IMR-90 (cell line): Measurements from ENCODE around the gene ANKRD9. TPM values are rescaled to one million over a fixed set of nuclear protein-coding genes. Genes with fewer than 3 reads are reported as not detected.

Experiments
- ATAC-seq: fragments of 200-7000 bp; cut with Tn5 transposase; 2 replicates; pipeline ENCODE4 v1.9.1; 2020; ENCODE audit warnings: low read depth, mild to moderate bottlenecking, moderate library complexity
- BruUV-seq: library from RNA; stranded (reverse); fragments of 400-500 nt; replicated peaks from 2 replicates; lab custom pipeline; 2021; lab: Mats Ljungman, UMichigan
- CTCF ChIA-PET: fragments of 300-600 bp; formaldehyde crosslinking; extraction: SDS; loops from one replicate; lab custom pipeline; 2021; ENCODE audit warnings: antibody characterized with exemption; lab: Yijun Ruan, JAX
- POLR2A ChIA-PET: fragments of 300-600 bp; sonication (Branson Sonifier 250); formaldehyde crosslinking; loops from one replicate; lab custom pipeline; 2022; ENCODE audit warnings: antibody characterized with exemption; ENCODE audit not compliant: unreplicated experiment; lab: Charles Lee
- DNase-seq: peaks from one replicate; pipeline ENCODE4 v3.0.0; 2013
- H2AFZ ChIP-seq: replicated peaks from 2 replicates; pipeline ENCODE3; 2013; ENCODE audit warnings: low read length, mild to moderate bottlenecking; ENCODE audit not compliant: poor library complexity
- H2AK5ac ChIP-seq: 2 replicates; pipeline ENCODE4 v1.6.1; 2013; ENCODE audit warnings: low read depth, low read length, inconsistent platforms
- H2AK9ac ChIP-seq: replicated peaks from 2 replicates; pipeline ENCODE3; 2013; ENCODE audit warnings: mild to moderate bottlenecking, low read depth, low read length, moderate library complexity; ENCODE audit not compliant: poor library complexity
- H2BK120ac ChIP-seq: 2 replicates; pipeline ENCODE4 v1.6.1; 2013; ENCODE audit warnings: low read depth, low read length, inconsistent platforms
- H2BK15ac ChIP-seq: 3 replicates; pipeline ENCODE4 v1.6.1; 2013; ENCODE audit warnings: low read depth, low read length, inconsistent platforms
- H2BK20ac ChIP-seq: 2 replicates; pipeline ENCODE4 v1.6.1; 2013; ENCODE audit warnings: low read depth, mild to moderate bottlenecking, inconsistent platforms, low read length, moderate library complexity
- H2BK5ac ChIP-seq: 2 replicates; pipeline ENCODE4 v1.6.1; 2013; ENCODE audit warnings: mild to moderate bottlenecking, low read depth, low read length, inconsistent platforms; ENCODE audit not compliant: poor library complexity, severe bottlenecking
- H3K14ac ChIP-seq: replicated peaks from 2 replicates; pipeline ENCODE4 v1.6.1; 2013; ENCODE audit warnings: low read depth, low read length, inconsistent platforms
- H3K18ac ChIP-seq: 2 replicates; pipeline ENCODE4 v1.6.1; 2013; ENCODE audit warnings: low read depth, low read length, control low read depth
- H3K23ac ChIP-seq: 2 replicates; pipeline ENCODE4 v1.6.1; 2013; ENCODE audit warnings: low read depth, low read length, inconsistent platforms
- H3K27ac ChIP-seq: 2 replicates; pipeline ENCODE4 v1.5.1; 2013; ENCODE audit warnings: mild to moderate bottlenecking, control low read depth, low read length; ENCODE audit not compliant: insufficient read depth
- H3K27me3 ChIP-seq: 2 replicates; pipeline ENCODE4 v1.6.1; 2013; ENCODE audit warnings: low read length; ENCODE audit not compliant: control insufficient read depth, insufficient read depth
- H3K36me3 ChIP-seq: 2 replicates; pipeline ENCODE4 v1.6.1; 2013; ENCODE audit warnings: low read length, mixed read lengths; ENCODE audit not compliant: control insufficient read depth, insufficient read depth
- H3K4ac ChIP-seq: 2 replicates; pipeline ENCODE4 v1.6.1; 2013; ENCODE audit warnings: low read depth, low read length, inconsistent platforms
- H3K4me1 ChIP-seq: 2 replicates; pipeline ENCODE4 v1.6.1; 2013; ENCODE audit warnings: low read length, mixed read lengths; ENCODE audit not compliant: control insufficient read depth, insufficient read depth
- H3K4me2 ChIP-seq: 2 replicates; pipeline ENCODE4 v1.6.1; 2013; ENCODE audit warnings: low read depth, mild to moderate bottlenecking, control low read depth, low read length, moderate library complexity
- H3K4me3 ChIP-seq: 2 replicates; pipeline ENCODE4 v1.5.1; 2013; ENCODE audit warnings: low read depth, mild to moderate bottlenecking, control low read depth, low read length, moderate library complexity; ENCODE audit not compliant: insufficient read depth
- H3K56ac ChIP-seq: 2 replicates; pipeline ENCODE4 v1.6.1; 2013; ENCODE audit warnings: low read length, inconsistent platforms; ENCODE audit not compliant: insufficient read depth; ENCODE audit errors: extremely low read depth
- H3K79me1 ChIP-seq, 2 experiments: 2 replicates each; pipeline ENCODE4 v1.6.1; 2013; ENCODE audit warnings: low read length in 2 of 2, inconsistent platforms in 1 of 2, low read depth in 1 of 2
- H3K9ac ChIP-seq: 2 replicates; pipeline ENCODE4 v1.6.1; 2013; ENCODE audit warnings: low read depth, low read length, control low read depth
- H3K9me1 ChIP-seq: 2 replicates; pipeline ENCODE4 v1.6.1; 2013; ENCODE audit warnings: low read length, inconsistent platforms; ENCODE audit not compliant: insufficient read depth
- H3K9me3 ChIP-seq: 2 replicates; pipeline ENCODE4 v1.6.1; 2013; ENCODE audit warnings: low read length; ENCODE audit not compliant: control insufficient read depth, insufficient read depth
- H4K20me1 ChIP-seq: 2 replicates; pipeline ENCODE4 v1.6.1; 2013; ENCODE audit warnings: low read length, inconsistent platforms; ENCODE audit not compliant: insufficient read depth
- H4K5ac ChIP-seq: 2 replicates; pipeline ENCODE4 v1.6.1; 2013; ENCODE audit warnings: mild to moderate bottlenecking, low read depth, low read length, control low read depth
- H4K8ac ChIP-seq, 2 experiments: 2 replicates each; pipeline ENCODE4 v1.6.1; 2013; ENCODE audit warnings: low read depth in 2 of 2, low read length in 2 of 2, control low read depth in 1 of 2, inconsistent platforms in 1 of 2
- H4K91ac ChIP-seq: 2 replicates; pipeline ENCODE4 v1.6.1; 2013; ENCODE audit warnings: low read depth, low read length, inconsistent platforms; ENCODE audit not compliant: insufficient read depth
- MAFK ChIP-seq: IDR thresholded peaks from 2 replicates; pipeline ENCODE4 v1.6.1; 2012; ENCODE audit warnings: low read depth, low read length, improper control_type of control experiment
- MAZ ChIP-seq: IDR thresholded peaks from 2 replicates; pipeline ENCODE4 v1.6.1; 2012; ENCODE audit warnings: low read depth, mild to moderate bottlenecking, low read length, improper control_type of control experiment, moderate library complexity, borderline replicate concordance
- MXI1 ChIP-seq: IDR thresholded peaks from 2 replicates; pipeline ENCODE4 v1.6.1; 2012; ENCODE audit warnings: low read depth, mild to moderate bottlenecking, low read length, moderate library complexity, borderline replicate concordance
- NFE2L2 ChIP-seq: fragments of 150-350 bp; IDR thresholded peaks from 2 replicates; pipeline ENCODE4 v1.6.1; 2016; ENCODE audit warnings: low read depth, mild to moderate bottlenecking, low read length
- USF2 ChIP-seq: fragments of 150-350 bp; IDR thresholded peaks from 2 replicates; pipeline ENCODE4 v1.6.1; 2017; ENCODE audit warnings: mild to moderate bottlenecking, antibody characterized with exemption, low read length, low read depth
- WGBS, 2 experiments: methylation state at CpG; one replicate each; pipeline versions ENCODE4 v1.1.5 to v1.1.7; 2013; ENCODE audit warnings: missing lambda C conversion rate in 2 of 2; ENCODE audit not compliant: insufficient read length in 1 of 2; ENCODE audit errors: extremely low coverage in 2 of 2; 5-methylcytosine and 5-hydroxymethylcytosine counted together
- dilution Hi-C: fragments of 300-500 bp; cut with HindIII; formaldehyde crosslinking; loops from one replicate; pipeline ENCODE4 v1.14.3; 2018; ENCODE audit warnings: low sequenced_read_pairs; ENCODE audit not compliant: unreplicated experiment
- in situ Hi-C: fragments of 300-500 bp; cut with MboI; formaldehyde crosslinking; loops from 3 replicates; pipeline ENCODE4 v1.14.3; 2019; ENCODE audit warnings: low sequenced_read_pairs, inconsistent platforms, mixed read lengths
- intact Hi-C: fragments of 100-400 bp; cut with micrococcal nuclease; formaldehyde crosslinking; loops from 2 replicates; pipeline ENCODE4 v1.10.0; 2022
- polyA plus RNA-seq, 3 experiments: library from polyadenylated mRNA; depleted of rRNA; stranded (reverse); fragments of >200 nt; gene quantifications; 2 replicates each; pipeline ENCODE4 v1.2.3, GENCODE V29; 2012; ENCODE audit warnings: low replicate concordance in 1 of 3
- total RNA-seq: library from RNA; depleted of rRNA; stranded (reverse); fragments of >200 nt; gene quantifications from 2 replicates; pipeline ENCODE4 v1.2.3, GENCODE V29; 2012

The ANKRD9 gene
- total and polyA plus RNA-seq, 2 of the 4 experiments (the other 2 are of a cell fraction): 3.9 to 15.7 TPM

DNA sequence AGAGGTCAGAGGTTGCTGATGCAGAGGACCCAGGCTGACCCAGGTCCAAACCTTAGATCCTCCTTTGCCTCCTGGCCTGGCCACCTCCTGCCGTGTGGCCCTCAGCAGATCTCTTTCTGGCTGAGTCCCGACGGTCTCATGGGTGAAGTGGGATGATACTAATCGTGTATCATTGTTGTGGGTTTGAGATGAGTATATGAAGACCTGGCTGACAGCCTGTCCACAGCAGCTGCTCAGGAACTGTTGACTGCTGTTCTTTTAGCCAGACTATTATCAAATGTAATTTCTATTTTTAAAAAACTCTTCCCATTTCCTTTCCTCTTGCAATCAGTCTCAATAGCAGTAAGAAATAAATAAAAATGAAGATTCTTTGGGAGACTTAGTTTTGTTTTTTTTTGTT is 45.6 kb downstream of the ANKRD9 start:
- TF ChIP-seq MXI1 (no peak), USF2 (no peak), MAFK (no peak), MAZ (no peak), NFE2L2 (no peak)

More for the DNA sequence above, 45.6 kb downstream of the ANKRD9 start:
- H2BK5ac ChIP-seq: no peak overlapping the region
- H2AFZ ChIP-seq: no peak overlapping the region
- no peak overlapping the region for H4K5ac ChIP-seq
- in situ Hi-C loops: no loop called here
- no peak overlapping the region for H3K23ac ChIP-seq
- H3K9ac ChIP-seq: no peak overlapping the region
- no peak overlapping the region for H3K18ac ChIP-seq
- H3K4me1 ChIP-seq: no peaks in the 10 kb centered on the region
- peaks cover 25% of the 10 kb centered on the region for H3K36me3 ChIP-seq
- H2BK120ac ChIP-seq: no peak overlapping the region
- CTCF ChIA-PET: no interaction called here
- intact Hi-C loops: no loop called here
- no peaks in the 10 kb centered on the region for H3K79me1 ChIP-seq
- H3K27me3 ChIP-seq: no peaks in the 10 kb centered on the region
- no peak overlapping the region for H4K91ac ChIP-seq
- no peak overlapping the region for H2BK20ac ChIP-seq
- H3K14ac ChIP-seq: no peak overlapping the region
- H3K9me3 ChIP-seq: no peaks in the 10 kb centered on the region
- 0 out of 2 replicates have a peak, but pooled peaks cover 3% of the 10 kb centered on the region for H3K9me1 ChIP-seq
- H4K8ac ChIP-seq: no peak overlapping the region
- H3K56ac ChIP-seq: no peak overlapping the region
- H2AK5ac ChIP-seq: no peak overlapping the region
- no peaks in the 10 kb centered on the region for H4K20me1 ChIP-seq
- no peak overlapping the region for H3K4ac ChIP-seq
- H2BK15ac ChIP-seq: no peak overlapping the region
- H2AK9ac ChIP-seq: no peak overlapping the region
- WGBS, 2 experiments: 94% methylated on average over 3 of the region's 4 CpGs; no CpG with 5 or more reads in 1 of the 2 experiments
- dilution Hi-C loops: no loop called here
- no peak overlapping the region for H3K4me3 ChIP-seq
- H3K4me2 ChIP-seq: no peak overlapping the region
- no TSS peak for BruUV-seq
- POLR2A ChIA-PET: no interaction called here
- DNase-seq (no peak), ATAC-seq (no peak)
- no peak overlapping the region for H3K27ac ChIP-seq
